ENCODE data around the gene PTGR2. TPM values are rescaled to one million over a fixed set of nuclear protein-coding genes. Genes with fewer than 3 reads are reported as not detected.

PTGR2 gene
- total and polyA plus RNA-seq, 2 of the 8 experiments (the other 6 are each of a cell fraction or from before 2014, with no cell fraction given) = 6.0 to 17.5 TPM

DNA sequence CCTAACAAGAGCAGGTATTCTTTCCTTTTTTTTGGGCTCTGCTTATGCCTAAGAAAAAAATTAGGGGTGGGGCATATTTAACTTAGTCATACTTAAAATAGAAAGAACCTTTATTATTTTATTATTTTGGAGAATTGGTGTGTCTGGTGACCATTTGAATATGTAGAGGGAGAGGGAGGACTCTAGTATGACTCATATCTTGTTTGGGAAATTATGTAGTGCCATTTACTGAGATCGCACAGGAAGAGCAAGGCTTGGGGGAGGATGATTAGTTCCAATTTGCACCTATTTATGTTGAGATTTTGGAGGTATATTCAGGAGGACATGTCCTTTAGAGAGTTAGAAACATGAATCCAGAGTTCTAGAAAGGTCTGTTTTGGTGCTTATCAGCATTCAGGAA, 44.9 kb downstream of the PTGR2 start (continued):
- no peak for TF ChIP-seq CHD2 (IDR thresholded peaks at IDR 0.05; ENCODE audit: low read length)
- no peak for TF ChIP-seq BRCA1 (IDR thresholded peaks at IDR 0.05; ENCODE audit: low read depth, low read length)
- TF ChIP-seq MAFK (IDR thresholded peaks at IDR 0.05; ENCODE audit: low read depth, low read length) = no peak
- no peak for TF ChIP-seq SAP30 (IDR thresholded peaks at IDR 0.05; ENCODE audit: insufficient read depth, insufficient replicate concordance, low read length)
- no peak for TF ChIP-seq CBX5 (IDR thresholded peaks at IDR 0.05; ENCODE audit: low read depth, low read length)
